HG03280 (cell line): ENCODE measurements around the gene RAB24.
A peak's percentile ranks its signal among the peaks of the same experiment; 100 is the strongest.
"Not testable (repeated sequence)": the region's sequence is repeated elsewhere in the genome, so short reads cannot be mapped to it uniquely, and the experiment has no call there.

ENCODE experiments used
- ATAC-seq: cut with Tn5 transposase; IDR thresholded peaks from one replicate; pipeline ENCODE4 v1.9.1; 2021; ENCODE audit warnings: mild to moderate bottlenecking, moderate library complexity; ENCODE audit not compliant: unreplicated experiment

The RAB24 gene

GRCh38 chr5:177311723-177312648 lies 8.5 kb upstream of the RAB24 start, which contains the start of gene MXD3:
Gene MXD3 (minus strand): TSS chr5:177311898. CDS start chr5:177311830, 68 bp downstream.
- ATAC-seq = peak; percentile 81

DNA sequence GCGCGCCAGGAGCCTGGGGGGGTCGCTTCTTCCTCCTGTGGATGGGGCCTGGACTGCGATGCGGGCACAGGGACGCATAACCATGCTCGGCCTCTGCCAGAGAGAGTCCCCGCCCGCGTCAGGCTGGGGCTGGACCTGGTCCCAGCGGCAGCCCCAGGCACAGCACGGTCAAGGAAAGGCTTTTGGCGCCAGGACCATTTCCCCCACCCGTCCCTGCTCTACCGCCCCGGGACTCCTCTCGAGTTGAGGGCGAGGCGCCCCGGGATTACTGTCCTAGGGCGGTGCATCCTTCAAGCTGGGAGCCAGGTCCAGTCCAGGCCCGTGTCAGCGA lies 7.8 kb upstream of the RAB24 start:
- ATAC-seq = peak; percentile 1

DNA sequence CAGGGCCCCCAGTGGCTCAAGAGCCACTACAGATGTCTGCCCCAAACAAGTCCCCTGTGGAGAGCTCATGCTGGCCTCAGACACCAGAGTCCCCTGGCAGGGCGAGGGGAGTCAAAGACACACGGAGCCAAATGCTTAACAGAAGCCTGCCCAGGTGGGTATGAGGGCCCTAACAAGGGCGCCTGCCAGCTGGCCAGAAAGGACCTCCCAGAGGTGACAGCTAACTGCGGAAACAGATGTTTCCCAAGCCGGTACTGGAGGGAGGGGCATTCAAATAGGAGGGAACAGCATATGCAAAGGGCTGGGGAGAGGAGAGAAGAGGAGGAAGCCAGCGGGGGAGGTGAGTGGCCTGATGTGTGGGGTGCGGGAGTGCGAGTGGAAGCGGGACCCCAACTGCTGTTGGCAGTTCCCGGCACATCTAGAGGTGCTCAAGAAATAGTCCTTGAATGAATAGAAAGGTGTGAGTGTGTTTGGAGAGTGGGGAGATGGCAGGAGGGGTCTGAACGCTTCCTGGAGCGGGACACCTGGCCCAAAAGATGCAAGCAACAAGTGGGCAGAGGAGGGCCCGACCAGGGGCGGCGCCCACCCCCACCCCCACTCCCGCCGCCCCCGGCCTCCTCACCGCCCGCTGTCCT lies 7.4 kb upstream of the RAB24 start:
- ATAC-seq = no peak

- ATAC-seq = no peak
These were observed 6.8 kb upstream of the RAB24 start for GRCh38 chr5:177310332-177310731.

DNA sequence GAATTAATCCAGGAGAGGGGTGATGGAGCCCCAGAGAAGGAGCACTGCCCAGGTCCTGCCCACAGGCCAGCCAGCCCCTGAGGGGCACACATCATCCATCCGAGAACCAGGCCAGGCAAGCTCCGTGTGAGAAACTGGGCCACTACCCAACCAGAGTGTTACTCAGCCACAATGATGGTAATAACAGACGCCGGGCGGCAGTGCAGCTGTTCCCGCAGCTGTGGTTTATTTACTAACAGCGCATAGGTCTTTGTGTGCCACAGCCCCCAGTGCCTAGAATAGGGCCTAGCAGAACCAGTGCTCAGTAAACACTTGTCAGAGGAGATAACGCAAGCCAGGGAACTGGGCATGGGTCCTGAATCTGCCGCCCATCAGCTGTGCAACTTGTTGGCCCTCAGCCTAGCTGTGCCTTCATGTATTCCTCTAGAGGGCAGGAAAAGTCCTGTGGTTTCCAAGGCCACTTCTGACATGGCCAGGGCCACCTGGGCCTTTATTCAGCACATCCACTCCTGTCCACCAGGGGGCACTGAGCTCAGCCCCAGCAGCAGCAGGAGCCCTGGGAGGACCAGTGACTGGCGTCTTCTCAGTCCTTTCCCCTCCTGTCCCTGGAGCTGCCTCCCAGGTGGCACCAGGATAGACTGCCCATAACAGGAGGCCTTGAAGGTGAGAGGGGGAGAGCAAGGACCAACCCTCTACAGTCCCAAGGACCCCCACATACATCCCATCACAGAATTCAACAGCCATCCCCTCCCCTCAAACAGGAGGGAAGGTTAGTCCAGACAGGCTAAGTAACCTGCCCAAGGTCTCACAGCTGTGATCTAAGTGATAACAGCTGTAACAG lies 6.1 kb upstream of the RAB24 start:
- no peak for ATAC-seq

DNA sequence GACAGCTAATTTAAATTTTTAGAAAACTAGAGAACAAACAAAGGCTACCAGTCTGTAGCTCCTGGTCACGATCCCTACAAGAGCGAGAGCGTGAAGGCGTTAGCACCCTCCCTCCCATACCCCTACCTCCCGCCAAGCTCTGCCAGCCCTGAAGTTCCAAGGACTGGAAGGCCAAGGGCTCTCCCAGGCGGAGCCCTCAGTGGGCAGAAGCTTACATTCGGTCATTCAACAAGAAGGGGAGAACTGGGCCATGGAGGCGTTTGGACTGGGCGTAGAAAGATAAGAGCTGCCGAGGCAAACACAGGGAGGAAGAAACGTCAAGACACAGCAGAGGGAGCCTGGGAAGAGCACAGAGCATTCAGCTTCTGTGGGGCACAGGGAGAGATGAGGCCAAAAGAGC lies 5.2 kb upstream of the RAB24 start:
- ATAC-seq = no peak

DNA sequence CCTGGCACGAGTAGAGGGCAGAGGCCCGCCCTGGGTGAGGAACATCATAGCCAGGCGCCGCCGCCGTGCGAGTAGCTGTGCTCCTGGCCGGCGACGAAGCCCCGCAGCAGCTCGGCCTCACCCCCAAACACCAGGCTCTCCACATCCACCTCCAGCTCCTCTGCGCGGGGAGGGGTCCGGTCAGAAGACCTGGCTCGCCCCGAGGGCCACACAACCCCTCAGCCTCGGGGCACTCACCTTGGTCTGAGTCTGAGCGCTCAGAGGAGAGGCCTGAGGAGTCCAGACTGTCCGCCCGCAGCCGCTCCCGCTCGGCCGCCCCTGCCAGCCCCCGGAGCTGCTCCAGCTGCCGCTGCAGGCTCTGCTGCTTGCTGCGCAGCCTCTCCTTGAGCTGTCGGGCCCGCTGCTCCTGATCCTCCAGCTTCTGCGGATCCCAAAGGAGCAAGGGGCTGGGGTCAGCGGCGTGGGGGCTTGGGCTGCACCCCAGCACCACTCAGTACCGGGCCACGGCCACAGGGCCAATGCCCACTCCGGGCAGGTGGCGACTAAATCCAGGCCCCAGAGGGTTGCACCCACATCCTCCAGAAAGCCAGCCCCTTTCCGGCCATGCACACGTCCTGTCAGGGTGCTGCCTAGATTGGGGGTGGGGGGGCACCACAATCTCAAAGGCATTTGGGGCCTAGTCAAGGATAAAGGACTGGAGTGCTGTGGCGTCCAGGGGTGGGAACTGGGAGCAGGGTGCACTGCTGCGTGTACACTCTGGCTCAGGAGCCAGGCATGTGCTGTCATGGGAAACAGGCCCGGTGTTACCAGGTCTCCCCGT lies 4.2 kb upstream of the RAB24 start:
- no peak for ATAC-seq

GRCh38 chr5:177306674-177307543 lies 3.4 kb upstream of the RAB24 start:
- ATAC-seq = no peak

GRCh38 chr5:177306103-177306640 lies 2.7 kb upstream of the RAB24 start:
- ATAC-seq = not testable (repeated sequence)

DNA sequence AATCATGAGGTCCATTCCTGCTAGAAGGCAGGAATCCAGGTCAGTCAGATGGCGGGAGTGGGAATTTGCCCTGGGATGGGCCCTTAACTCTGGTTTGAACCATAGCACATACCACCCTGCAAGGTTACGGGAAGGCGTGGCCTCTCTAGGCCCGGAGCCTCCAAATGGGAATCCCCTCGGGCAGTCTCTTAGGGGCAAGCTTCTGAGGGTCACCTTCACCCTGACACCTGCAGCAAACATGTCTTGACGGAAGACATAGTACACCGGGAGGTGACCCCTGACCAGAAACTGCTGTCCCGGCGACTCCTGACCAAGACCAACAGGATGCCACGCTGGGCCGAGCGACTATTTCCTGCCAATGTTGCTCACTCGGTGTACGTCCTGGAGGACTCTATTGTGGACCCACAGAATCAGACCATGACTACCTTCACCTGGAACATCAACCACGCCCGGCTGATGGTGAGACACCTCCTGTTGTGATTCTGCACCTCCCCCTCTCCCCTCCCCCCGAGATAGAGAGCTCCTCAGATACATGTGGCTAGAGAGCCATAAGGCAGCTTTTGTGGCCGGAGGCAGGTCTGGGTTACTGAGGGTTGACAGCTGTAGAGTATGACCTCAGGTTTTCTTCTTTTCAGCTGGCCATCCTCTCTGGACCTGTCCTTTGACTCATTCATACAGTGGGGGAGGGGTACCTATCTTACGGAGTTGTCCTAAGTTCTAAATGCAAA lies 1.0 kb upstream of the RAB24 start:
- no peak for ATAC-seq

DNA sequence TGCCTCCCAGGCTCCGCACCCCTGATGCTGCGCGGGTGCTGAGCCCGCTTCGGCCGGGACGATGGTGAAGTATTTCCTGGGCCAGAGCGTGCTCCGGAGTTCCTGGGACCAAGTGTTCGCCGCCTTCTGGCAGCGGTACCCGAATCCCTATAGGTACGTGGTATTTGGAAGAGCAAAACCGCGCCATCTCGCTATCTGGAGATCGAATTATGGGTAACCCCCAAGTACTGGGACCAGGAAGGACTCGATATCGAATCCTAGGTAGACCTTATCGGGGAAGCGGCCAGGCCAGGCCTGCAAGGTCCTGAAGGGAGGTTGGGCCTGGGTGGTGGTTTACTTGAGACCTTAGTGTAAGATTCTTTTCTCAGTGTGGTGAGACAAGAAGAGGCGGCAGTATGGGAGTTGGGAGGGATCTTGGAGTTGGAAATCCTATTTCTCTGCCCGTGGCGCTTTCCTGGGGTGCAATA lies 439 bp upstream of the RAB24 start:
- ATAC-seq = no peak

- ATAC-seq = no peak
These were observed 987 bp downstream of the RAB24 start for GRCh38 chr5:177302354-177303110.

- no peak for ATAC-seq
These were observed 1.9 kb downstream of the RAB24 start for GRCh38 chr5:177301503-177302165.

DNA sequence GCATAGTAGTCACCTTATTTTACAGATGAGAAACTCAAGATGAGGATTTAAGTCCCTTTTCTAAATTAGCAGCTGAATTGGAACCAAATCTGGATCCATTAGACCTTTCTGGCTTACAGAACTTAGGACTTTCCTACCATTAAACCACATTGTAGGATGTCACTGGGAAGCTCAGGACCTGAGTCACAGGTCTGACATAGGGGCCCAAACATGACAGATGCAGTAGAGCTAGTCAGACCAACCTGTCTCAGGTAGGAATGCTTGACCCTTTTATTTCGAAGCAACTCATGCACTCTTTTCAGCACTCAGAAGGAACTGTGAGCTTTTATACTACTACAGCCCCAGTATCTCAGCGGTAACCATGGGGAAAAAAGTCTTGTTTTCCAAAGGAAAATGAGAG lies 2.6 kb downstream of the RAB24 start:
- no peak for ATAC-seq

DNA sequence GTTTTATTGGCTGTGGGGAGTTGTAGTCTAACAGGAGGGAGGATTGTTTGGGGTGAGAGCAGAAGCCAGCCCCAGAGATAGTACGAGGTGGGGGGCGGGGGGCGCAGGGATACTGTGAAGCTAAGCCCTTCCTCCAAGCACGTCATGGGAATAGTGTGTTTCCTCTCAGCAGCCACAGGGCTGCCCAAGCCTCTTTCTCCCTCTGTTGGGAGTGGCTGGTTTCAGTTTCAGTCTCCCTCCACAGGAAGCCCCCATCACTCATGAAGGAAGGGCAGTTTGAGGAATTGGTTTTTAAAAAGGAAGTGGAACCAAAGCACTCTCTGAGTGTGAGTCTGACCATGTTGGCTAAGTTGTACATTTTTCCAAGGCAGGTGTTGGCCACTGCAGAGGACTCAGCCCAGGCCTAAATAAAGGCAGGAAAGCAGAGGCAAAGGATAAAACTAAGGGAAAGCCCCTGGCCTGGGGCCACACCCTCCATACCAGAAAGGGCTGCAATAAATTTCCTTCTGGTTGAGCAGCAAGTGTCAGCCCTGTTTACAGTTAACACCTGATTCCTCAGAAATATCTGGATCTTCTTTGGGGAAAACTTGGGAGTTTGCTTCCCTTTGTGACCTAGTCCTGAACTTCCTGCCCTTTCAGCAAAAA lies 3.2 kb downstream of the RAB24 start:
- no peak for ATAC-seq

DNA sequence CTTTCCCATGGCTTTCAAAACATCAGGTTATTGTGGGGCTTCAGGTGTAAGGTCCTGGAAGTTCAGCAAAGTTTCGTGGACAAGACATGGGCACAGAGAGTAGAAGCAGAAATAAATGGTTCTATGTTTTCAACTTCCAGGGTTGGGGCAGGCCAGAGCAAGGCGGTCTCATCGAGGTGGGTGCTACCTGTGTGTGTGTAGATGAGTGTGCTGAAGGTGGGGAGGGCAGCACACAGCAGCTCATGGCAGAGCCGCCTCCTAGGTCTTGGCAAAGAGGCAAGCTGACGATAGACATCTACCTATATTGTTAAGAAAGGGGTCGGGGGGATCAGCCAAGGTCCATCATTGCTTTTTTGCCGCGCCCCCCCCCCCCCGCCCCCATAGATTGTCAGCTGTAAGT lies 3.8 kb downstream of the RAB24 start:
- no peak for ATAC-seq

- no peak for ATAC-seq
These were observed 5.6 kb downstream of the RAB24 start for GRCh38 chr5:177297922-177298321.
